GM10266 (cell line): ENCODE measurements around the gene ACSS1.

ENCODE experiments used
- DNase-seq: peaks from one replicate; pipeline ENCODE4 v3.0.0; 2012; ENCODE audit errors: extremely low spot score
- TF ChIP-seq, protein P1 (sequence below): IDR thresholded peaks from 2 replicates; pipeline ENCODE4 v1.5.1; 2012; ENCODE audit warnings: mild to moderate bottlenecking, low read depth; ENCODE audit not compliant: control insufficient read depth, insufficient read depth; ENCODE audit errors: missing control alignments

ACSS1 gene

DNA sequence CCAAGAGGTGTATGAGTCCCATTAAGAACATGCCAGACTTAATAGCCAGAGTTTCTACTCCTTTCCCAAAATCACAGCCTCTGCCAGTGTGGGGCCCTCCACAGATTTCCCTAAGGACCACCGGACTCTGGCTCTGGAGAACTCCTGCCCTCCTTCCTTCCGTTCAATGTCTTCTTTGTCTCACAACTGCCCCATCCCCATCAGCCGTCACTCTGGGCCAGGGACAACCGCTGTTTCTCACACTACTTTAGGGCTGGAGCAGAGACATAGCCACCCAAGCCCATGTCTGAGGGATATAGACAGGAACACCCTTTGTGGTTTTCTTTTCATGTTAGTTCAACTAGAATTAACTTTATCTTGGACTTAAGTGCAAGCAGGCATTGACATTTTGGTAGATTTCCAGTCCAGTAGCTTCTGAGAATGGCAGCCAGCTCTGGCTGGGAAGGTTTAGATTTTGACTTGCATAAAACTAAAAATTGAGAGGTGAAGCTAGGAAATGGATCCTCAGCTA is 6.7 kb upstream of the ACSS1 start:
- TF ChIP-seq, protein P1, sequence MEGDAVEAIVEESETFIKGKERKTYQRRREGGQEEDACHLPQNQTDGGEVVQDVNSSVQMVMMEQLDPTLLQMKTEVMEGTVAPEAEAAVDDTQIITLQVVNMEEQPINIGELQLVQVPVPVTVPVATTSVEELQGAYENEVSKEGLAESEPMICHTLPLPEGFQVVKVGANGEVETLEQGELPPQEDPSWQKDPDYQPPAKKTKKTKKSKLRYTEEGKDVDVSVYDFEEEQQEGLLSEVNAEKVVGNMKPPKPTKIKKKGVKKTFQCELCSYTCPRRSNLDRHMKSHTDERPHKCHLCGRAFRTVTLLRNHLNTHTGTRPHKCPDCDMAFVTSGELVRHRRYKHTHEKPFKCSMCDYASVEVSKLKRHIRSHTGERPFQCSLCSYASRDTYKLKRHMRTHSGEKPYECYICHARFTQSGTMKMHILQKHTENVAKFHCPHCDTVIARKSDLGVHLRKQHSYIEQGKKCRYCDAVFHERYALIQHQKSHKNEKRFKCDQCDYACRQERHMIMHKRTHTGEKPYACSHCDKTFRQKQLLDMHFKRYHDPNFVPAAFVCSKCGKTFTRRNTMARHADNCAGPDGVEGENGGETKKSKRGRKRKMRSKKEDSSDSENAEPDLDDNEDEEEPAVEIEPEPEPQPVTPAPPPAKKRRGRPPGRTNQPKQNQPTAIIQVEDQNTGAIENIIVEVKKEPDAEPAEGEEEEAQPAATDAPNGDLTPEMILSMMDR = no peak
- DNase-seq = no peak

DNA sequence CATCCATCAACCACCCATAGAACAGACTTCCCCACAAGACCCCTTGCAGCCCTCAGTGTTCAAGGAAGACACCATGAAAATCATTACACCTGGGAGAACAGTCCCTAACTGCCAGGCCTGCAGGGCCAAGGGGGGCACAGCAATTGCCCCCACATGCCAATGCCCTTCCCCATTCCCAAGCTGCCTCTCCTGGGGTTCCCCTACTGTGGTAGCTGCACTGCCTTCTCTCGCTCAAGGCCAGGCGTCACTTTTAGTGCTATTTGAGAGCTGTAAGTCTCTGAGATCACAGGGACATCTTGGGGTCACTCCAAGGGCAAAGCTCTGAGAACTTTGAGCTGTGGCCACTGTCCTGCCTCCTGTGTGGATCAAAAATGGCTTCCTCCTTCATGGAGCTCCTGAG is 6.0 kb upstream of the ACSS1 start:
- DNase-seq = no peak

DNA sequence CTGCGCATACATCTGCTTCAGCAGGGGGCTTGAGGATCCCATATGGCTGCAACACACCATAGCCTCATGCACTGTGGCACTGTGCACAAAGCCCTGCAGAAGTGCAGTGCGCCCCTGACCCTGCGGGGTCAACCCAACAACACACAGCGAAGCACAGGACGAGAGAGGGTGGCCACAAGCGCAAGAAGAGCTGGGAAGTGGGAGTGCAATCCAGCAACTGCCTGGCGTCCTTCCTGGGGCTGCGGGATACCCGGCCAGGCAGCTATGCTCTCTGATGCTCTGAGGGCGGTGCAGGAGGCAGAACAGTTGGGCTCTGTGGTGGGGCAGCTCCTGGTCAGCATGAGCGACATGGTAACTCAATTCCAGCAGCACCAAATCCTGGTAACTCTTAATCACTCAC is 5.6 kb upstream of the ACSS1 start:
- TF ChIP-seq, protein P1 = no peak

More for the DNA sequence above, 6.0 kb upstream of the ACSS1 start:
- TF ChIP-seq, protein P1 = no peak

DNA sequence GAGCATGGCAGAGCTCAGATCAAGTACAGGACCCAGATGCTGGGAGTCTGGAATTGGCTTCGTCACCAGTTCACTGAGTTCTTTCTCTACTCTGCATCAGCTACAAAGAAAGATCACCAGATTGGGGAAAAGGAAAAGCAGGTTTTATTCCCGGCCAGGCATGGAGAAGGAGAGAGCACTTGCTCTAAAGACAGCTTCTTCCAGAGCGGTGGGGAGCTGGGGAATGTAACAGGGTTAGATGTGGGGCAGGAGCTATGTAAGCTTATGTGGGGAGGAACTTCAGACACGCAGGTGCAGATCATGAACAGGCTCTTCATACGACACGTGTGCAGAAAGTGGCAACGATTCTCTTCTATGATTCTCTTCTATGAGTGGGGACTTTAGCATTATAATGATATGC is 4.9 kb upstream of the ACSS1 start:
- TF ChIP-seq, protein P1 = no peak

More for the DNA sequence above, 5.6 kb upstream of the ACSS1 start:
- no peak for DNase-seq

DNA sequence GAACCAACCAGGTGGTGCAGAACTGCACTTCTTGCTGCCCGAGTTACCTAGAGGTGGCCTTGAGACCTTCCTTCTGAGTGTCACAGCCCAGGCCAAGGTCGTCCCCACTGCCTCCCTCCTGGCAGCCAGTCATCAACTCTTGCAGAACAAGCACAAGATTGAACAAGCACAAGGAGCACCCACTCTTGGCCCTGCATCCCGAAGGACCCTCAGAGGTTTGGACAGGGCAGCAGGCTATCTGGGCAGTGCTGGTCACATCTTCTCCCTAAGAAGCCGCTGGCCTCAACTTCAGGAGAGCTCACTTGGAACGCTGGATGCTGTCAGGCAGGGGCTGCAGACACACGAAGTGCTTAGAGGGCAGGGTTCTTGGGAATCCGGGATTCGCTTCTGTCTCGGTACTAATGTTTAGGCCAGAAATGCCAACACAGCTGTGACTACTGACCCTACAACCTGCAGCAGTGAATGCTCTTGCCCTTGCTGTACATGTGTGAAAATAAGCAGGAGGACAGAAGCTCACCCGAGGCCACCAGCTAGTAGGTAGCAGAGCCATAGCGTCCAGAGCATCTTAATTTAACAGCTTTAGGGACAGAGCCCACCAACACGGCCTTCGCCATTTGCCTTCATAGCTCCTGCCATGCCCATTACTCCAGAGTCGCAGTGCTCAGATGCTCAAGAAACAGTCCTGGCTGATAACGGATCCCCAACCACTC is 4.0 kb upstream of the ACSS1 start:
- DNase-seq = no peak

More for the DNA sequence above, 4.9 kb upstream of the ACSS1 start:
- no peak for DNase-seq

DNA sequence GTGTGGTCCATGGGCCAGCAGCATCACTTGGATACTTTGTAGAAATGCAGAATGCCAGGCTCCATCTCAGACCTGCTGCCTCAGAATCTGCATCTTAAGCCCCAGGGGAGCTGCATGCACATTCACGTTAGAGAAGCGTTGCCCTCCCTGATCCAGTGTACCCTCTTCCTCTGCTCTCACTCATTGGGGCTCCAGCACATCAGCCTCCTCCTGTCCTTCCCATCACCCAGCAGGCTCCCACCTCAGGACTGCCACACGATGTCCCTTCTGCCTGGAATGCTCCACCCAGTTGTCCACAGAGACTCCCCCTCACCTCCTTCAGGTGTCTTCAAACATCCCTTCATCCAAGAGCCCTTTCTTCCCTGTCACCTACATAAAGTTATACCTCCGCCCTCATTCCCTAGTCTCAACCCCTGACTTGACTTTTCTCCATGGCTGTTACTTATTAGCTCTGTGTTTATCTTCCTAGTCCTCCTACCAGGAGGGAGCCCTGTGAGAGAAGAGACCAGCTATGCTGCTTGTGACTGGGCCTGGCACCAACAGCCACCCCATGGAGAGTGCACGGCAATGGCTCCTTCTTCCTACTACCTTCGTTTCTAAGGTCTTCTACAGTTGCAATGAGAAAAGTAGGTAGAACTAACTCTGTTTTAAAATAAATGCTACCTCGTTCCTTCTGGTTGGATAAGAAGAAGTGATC is 3.3 kb upstream of the ACSS1 start:
- DNase-seq = no peak
- TF ChIP-seq, protein P1 = no peak

More for the DNA sequence above, 4.0 kb upstream of the ACSS1 start:
- TF ChIP-seq, protein P1 = no peak
